ENCODE data around the gene ANO8. TPM values are rescaled to one million over a fixed set of nuclear protein-coding genes. Genes with fewer than 3 reads are reported as not detected.
A peak's percentile ranks its signal among the peaks of the same experiment; 100 is the strongest.

Gene ANO8
- total and polyA plus RNA-seq, 2 of the 13 experiments (the other 11 are each of a cell fraction or from before 2014, with no cell fraction given): 1.8 to 3.5 TPM

DNA sequence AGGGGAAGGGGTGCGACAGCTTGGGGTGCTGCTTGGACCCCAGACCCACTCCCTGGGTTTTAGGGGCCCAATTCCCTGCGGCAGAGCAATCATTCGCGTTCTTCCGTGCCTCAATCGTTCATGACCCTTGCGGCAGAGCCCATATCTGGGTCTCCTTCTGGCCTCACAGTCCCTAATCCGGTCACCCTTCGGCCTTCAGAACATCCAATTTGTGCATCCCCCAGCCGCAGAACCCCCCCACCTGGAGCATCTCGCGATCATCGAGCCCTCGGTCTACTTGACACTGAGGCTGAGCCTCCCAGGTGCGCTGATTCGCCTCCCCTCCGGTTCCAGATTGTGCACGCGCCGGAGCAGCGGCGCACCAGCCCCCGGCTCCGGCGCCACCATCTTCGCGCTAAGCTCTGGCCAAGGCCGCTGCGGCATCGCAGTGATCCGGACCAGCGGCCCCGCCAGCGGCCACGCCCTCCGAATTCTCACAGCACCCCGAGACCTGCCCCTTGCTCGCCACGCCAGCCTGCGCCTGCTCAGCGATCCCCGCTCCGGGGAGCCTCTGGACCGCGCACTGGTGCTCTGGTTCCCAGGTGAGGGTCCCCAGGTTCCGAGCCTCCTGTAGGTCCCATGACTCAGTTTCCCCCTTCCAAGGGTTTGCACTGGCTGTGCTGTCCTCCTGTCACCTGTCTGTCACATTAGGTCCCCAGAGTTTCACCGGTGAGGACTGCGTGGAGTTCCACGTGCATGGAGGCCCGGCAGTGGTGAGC is 3.2 kb upstream of the ANO8 start (continued):
- TF ChIP-seq ISX (CRISPR knock-in tag; conservative IDR thresholded peaks at IDR 0.05) (no peak), FOXC1 (CRISPR knock-in tag; IDR thresholded peaks at IDR 0.05; ENCODE audit: borderline replicate concordance) (no peak), ZEB1 (IDR thresholded peaks at IDR 0.05; ENCODE audit: insufficient replicate concordance, low read depth) (no peak), TCF7 (IDR thresholded peaks at IDR 0.05; ENCODE audit: low read depth) (no peak), FOXM1 (CRISPR knock-in tag; IDR thresholded peaks at IDR 0.05) (no peak), ZNF34 (CRISPR knock-in tag; IDR thresholded peaks at IDR 0.05; ENCODE audit: borderline replicate concordance) (no peak), KDM1A (CRISPR knock-in tag; IDR thresholded peaks at IDR 0.05) (no peak), ZNF777 (CRISPR knock-in tag; IDR thresholded peaks at IDR 0.05) (no peak; the same call in none of the 2 replicates), ISL2 (CRISPR knock-in tag; IDR thresholded peaks at IDR 0.05) (no peak), ZNF3 (CRISPR knock-in tag; IDR thresholded peaks at IDR 0.05) (no peak), RFXAP (CRISPR knock-in tag; IDR thresholded peaks at IDR 0.05; ENCODE audit: borderline replicate concordance) (no peak), EED (CRISPR knock-in tag; IDR thresholded peaks at IDR 0.05) (no peak), ZNF30 (CRISPR knock-in tag; IDR thresholded peaks at IDR 0.05) (no peak), ZNF776 (CRISPR knock-in tag; IDR thresholded peaks at IDR 0.05) (no peak), ZNF782 (CRISPR knock-in tag; IDR thresholded peaks at IDR 0.05; ENCODE audit: borderline replicate concordance) (no peak), ZNF292 (CRISPR knock-in tag; IDR thresholded peaks at IDR 0.05; ENCODE audit: borderline replicate concordance, low read depth) (0 out of 2 replicates have a peak, but pooled peaks have one; percentile 11), FOXA3 (CRISPR knock-in tag; IDR thresholded peaks at IDR 0.05) (no peak), GATA4 (IDR thresholded peaks at IDR 0.05; ENCODE audit: borderline replicate concordance, low read depth) (no peak), FOXA1 (IDR thresholded peaks at IDR 0.05) (no peak), FOXA1 (CRISPR knock-in tag; IDR thresholded peaks at IDR 0.05) (no peak), ZNF678 (CRISPR knock-in tag; IDR thresholded peaks at IDR 0.05) (no peak), ZBTB42 (CRISPR knock-in tag; IDR thresholded peaks at IDR 0.05) (no peak), PAX8 (CRISPR knock-in tag; IDR thresholded peaks at IDR 0.05; ENCODE audit: borderline replicate concordance) (no peak), DR1 (CRISPR knock-in tag; IDR thresholded peaks at IDR 0.05) (no peak), ZNF674 (CRISPR knock-in tag; IDR thresholded peaks at IDR 0.05; ENCODE audit: low read depth) (no peak), ZSCAN31 (CRISPR knock-in tag; IDR thresholded peaks at IDR 0.05; ENCODE audit: low read depth) (no peak)
- TF ChIP-seq, protein P1, sequence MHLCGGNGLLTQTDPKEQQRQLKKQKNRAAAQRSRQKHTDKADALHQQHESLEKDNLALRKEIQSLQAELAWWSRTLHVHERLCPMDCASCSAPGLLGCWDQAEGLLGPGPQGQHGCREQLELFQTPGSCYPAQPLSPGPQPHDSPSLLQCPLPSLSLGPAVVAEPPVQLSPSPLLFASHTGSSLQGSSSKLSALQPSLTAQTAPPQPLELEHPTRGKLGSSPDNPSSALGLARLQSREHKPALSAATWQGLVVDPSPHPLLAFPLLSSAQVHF (CRISPR knock-in tag; IDR thresholded peaks at IDR 0.05): no peak
- TF ChIP-seq, protein P2, sequence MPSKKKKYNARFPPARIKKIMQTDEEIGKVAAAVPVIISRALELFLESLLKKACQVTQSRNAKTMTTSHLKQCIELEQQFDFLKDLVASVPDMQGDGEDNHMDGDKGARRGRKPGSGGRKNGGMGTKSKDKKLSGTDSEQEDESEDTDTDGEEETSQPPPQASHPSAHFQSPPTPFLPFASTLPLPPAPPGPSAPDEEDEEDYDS (CRISPR knock-in tag; IDR thresholded peaks at IDR 0.05): no peak
- TF ChIP-seq, protein P3, sequence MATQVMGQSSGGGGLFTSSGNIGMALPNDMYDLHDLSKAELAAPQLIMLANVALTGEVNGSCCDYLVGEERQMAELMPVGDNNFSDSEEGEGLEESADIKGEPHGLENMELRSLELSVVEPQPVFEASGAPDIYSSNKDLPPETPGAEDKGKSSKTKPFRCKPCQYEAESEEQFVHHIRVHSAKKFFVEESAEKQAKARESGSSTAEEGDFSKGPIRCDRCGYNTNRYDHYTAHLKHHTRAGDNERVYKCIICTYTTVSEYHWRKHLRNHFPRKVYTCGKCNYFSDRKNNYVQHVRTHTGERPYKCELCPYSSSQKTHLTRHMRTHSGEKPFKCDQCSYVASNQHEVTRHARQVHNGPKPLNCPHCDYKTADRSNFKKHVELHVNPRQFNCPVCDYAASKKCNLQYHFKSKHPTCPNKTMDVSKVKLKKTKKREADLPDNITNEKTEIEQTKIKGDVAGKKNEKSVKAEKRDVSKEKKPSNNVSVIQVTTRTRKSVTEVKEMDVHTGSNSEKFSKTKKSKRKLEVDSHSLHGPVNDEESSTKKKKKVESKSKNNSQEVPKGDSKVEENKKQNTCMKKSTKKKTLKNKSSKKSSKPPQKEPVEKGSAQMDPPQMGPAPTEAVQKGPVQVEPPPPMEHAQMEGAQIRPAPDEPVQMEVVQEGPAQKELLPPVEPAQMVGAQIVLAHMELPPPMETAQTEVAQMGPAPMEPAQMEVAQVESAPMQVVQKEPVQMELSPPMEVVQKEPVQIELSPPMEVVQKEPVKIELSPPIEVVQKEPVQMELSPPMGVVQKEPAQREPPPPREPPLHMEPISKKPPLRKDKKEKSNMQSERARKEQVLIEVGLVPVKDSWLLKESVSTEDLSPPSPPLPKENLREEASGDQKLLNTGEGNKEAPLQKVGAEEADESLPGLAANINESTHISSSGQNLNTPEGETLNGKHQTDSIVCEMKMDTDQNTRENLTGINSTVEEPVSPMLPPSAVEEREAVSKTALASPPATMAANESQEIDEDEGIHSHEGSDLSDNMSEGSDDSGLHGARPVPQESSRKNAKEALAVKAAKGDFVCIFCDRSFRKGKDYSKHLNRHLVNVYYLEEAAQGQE (IDR thresholded peaks at IDR 0.05; ENCODE audit: borderline replicate concordance in 1 of 2, low read depth in 1 of 2, low read length in 2 of 2): no peak
